WTC11 (cell line): ENCODE results near the gene PRRG2. TPM values are rescaled to one million over a fixed set of nuclear protein-coding genes. Genes with fewer than 3 reads are reported as not detected.

ENCODE experiments used
- ATAC-seq: fragments of 200-7000 bp; cut with Tn5 transposase; 2 replicates; pipeline ENCODE4 v1.10.0; 2021; ENCODE audit warnings: mild to moderate bottlenecking, moderate library complexity
- CTCF ChIA-PET: fragments of 300-600 bp; sonication (Branson Sonifier 250); formaldehyde crosslinking; loops from one replicate; lab custom pipeline; 2021; ENCODE audit warnings: antibody characterized with exemption; lab: Charles Lee
- POLR2A ChIA-PET: fragments of 350-600 bp; sonication (Branson Sonifier 250); formaldehyde crosslinking; loops from one replicate; lab custom pipeline; 2021; ENCODE audit warnings: antibody characterized with exemption; lab: Charles Lee
- DNase-seq: peaks from one replicate; pipeline ENCODE4 v3.0.0; 2021; ENCODE audit warnings: low spot score
- H3K27ac Mint-ChIP-seq: 2 replicates; pipeline ENCODE4 v1.8.0; 2021; ENCODE audit warnings: mixed read lengths
- H3K27me3 Mint-ChIP-seq: 2 replicates; pipeline ENCODE4 v1.8.0; 2021; ENCODE audit warnings: low read depth, mild to moderate bottlenecking, moderate library complexity, mixed read lengths
- H3K36me3 Mint-ChIP-seq: 2 replicates; pipeline ENCODE4 v1.8.0; 2021; ENCODE audit warnings: mixed read lengths
- H3K4me1 Mint-ChIP-seq: 2 replicates; pipeline ENCODE4 v1.8.0; 2022; ENCODE audit warnings: mixed read lengths
- H3K4me3 Mint-ChIP-seq: 2 replicates; pipeline ENCODE4 v1.8.0; 2021; ENCODE audit warnings: mild to moderate bottlenecking, moderate library complexity, mixed read lengths
- H3K9me3 Mint-ChIP-seq: 2 replicates; pipeline ENCODE4 v1.8.0; 2021; ENCODE audit warnings: mixed read lengths
- ATF1 ChIP-seq: sonication (generic); formaldehyde crosslinking; IDR thresholded peaks from 2 replicates; pipeline ENCODE4 v1.8.1; 2023; ENCODE audit warnings: mild to moderate bottlenecking, moderate library complexity, missing genetic modification reagents
- CBFB ChIP-seq: sonication (generic); formaldehyde crosslinking; IDR thresholded peaks from 2 replicates; pipeline ENCODE4 v1.8.1; 2022; ENCODE audit warnings: mild to moderate bottlenecking, low read depth, missing genetic modification reagents
- CDX4 ChIP-seq: fragments of 250-450 bp; sonication (Bioruptor Pico); IDR thresholded peaks from 2 replicates; pipeline ENCODE4 v1.9.0; 2021; ENCODE audit warnings: moderate library complexity, mild to moderate bottlenecking, inconsistent platforms, borderline replicate concordance
- CREM ChIP-seq: sonication (generic); formaldehyde crosslinking; IDR thresholded peaks from 2 replicates; pipeline ENCODE4 v1.8.1; 2022; ENCODE audit warnings: mild to moderate bottlenecking, missing genetic modification reagents, moderate library complexity
- ELF4 ChIP-seq: sonication (generic); formaldehyde crosslinking; IDR thresholded peaks from 2 replicates; pipeline ENCODE4 v1.8.1; 2022; ENCODE audit warnings: low read depth, mild to moderate bottlenecking, moderate library complexity, missing genetic modification reagents
- FOXK1 ChIP-seq: sonication (generic); formaldehyde crosslinking; IDR thresholded peaks from 2 replicates; pipeline ENCODE4 v1.8.0; 2022; ENCODE audit warnings: mild to moderate bottlenecking, moderate library complexity, missing genetic modification reagents
- FOXP1 ChIP-seq: sonication (generic); formaldehyde crosslinking; IDR thresholded peaks from 2 replicates; pipeline ENCODE4 v1.8.0; 2022; ENCODE audit warnings: missing genetic modification reagents, mild to moderate bottlenecking, moderate library complexity, borderline replicate concordance
- GABPB1 ChIP-seq: sonication (generic); formaldehyde crosslinking; IDR thresholded peaks from 2 replicates; pipeline ENCODE4 v1.8.1; 2023; ENCODE audit warnings: mild to moderate bottlenecking, missing genetic modification reagents
- GTF2I ChIP-seq: fragments of 250-450 bp; sonication (Bioruptor Pico); conservative IDR thresholded peaks from 2 replicates; pipeline ENCODE4 v1.4.0; 2021; ENCODE audit warnings: mild to moderate bottlenecking
- IRF1 ChIP-seq: sonication (generic); formaldehyde crosslinking; IDR thresholded peaks from 2 replicates; pipeline ENCODE4 v1.8.0; 2023; ENCODE audit warnings: missing genetic modification reagents
- NFATC4 ChIP-seq: fragments of 250-450 bp; sonication (Bioruptor Pico); IDR thresholded peaks from 2 replicates; pipeline ENCODE4 v1.9.0; 2021; ENCODE audit warnings: mild to moderate bottlenecking
- NR3C1 ChIP-seq: sonication (generic); formaldehyde crosslinking; conservative IDR thresholded peaks from 2 replicates; pipeline ENCODE4 v1.8.1; 2023; ENCODE audit warnings: low read depth, mild to moderate bottlenecking, missing genetic modification reagents
- OVOL2 ChIP-seq: fragments of 250-450 bp; sonication (Bioruptor Pico); IDR thresholded peaks from 2 replicates; pipeline ENCODE4 v1.9.0; 2021; ENCODE audit warnings: mild to moderate bottlenecking, borderline replicate concordance
- PRDM15 ChIP-seq: sonication (generic); formaldehyde crosslinking; IDR thresholded peaks from 2 replicates; pipeline ENCODE4 v1.8.0; 2022; ENCODE audit warnings: missing genetic modification reagents
- RELA ChIP-seq: sonication (generic); formaldehyde crosslinking; IDR thresholded peaks from 2 replicates; pipeline ENCODE4 v1.8.1; 2022; ENCODE audit warnings: missing genetic modification reagents, mild to moderate bottlenecking, borderline replicate concordance
- RORB ChIP-seq: fragments of 250-450 bp; sonication (Bioruptor Pico); IDR thresholded peaks from 2 replicates; pipeline ENCODE4 v1.9.0; 2021; ENCODE audit warnings: mild to moderate bottlenecking
- TP53 ChIP-seq: sonication (generic); formaldehyde crosslinking; IDR thresholded peaks from 2 replicates; pipeline ENCODE4 v1.8.1; 2023; ENCODE audit warnings: mild to moderate bottlenecking, missing genetic modification reagents
- ZNF219 ChIP-seq: sonication (generic); formaldehyde crosslinking; IDR thresholded peaks from 2 replicates; pipeline ENCODE4 v1.8.0; 2023; ENCODE audit warnings: missing genetic modification reagents, mild to moderate bottlenecking, borderline replicate concordance
- ZNF396 ChIP-seq: fragments of 250-450 bp; sonication (Bioruptor Pico); IDR thresholded peaks from 2 replicates; pipeline ENCODE4 v1.8.0; 2021; ENCODE audit warnings: mild to moderate bottlenecking, moderate library complexity, borderline replicate concordance
- total RNA-seq: library from RNA; stranded (reverse); gene quantifications from 3 replicates; pipeline ENCODE4 v1.2.3, GENCODE V29; 2021
- TF ChIP-seq, protein P1 (sequence below): sonication (generic); formaldehyde crosslinking; IDR thresholded peaks from 2 replicates; pipeline ENCODE4 v1.8.0; 2022; ENCODE audit warnings: mild to moderate bottlenecking, missing genetic modification reagents
- TF ChIP-seq, protein P2 (sequence below): sonication (generic); formaldehyde crosslinking; IDR thresholded peaks from 2 replicates; pipeline ENCODE4 v1.8.1; 2023; ENCODE audit warnings: mild to moderate bottlenecking, missing genetic modification reagents, moderate library complexity
- TF ChIP-seq, protein P3 (sequence below): sonication (generic); formaldehyde crosslinking; IDR thresholded peaks from 2 replicates; pipeline ENCODE4 v1.8.0; 2022; ENCODE audit warnings: mild to moderate bottlenecking, missing genetic modification reagents
- TF ChIP-seq, protein P4 (sequence below): sonication (generic); formaldehyde crosslinking; IDR thresholded peaks from 2 replicates; pipeline ENCODE4 v1.8.0; 2022; ENCODE audit warnings: mild to moderate bottlenecking, missing genetic modification reagents
- TF ChIP-seq, protein P5 (sequence below): sonication (generic); formaldehyde crosslinking; IDR thresholded peaks from 2 replicates; pipeline ENCODE4 v1.8.1; 2023; ENCODE audit warnings: mild to moderate bottlenecking, moderate library complexity, missing genetic modification reagents

Gene PRRG2
- total RNA-seq, 1 experiment from 2014 or later, result 5.9 TPM

- TF ChIP-seq, protein P1, sequence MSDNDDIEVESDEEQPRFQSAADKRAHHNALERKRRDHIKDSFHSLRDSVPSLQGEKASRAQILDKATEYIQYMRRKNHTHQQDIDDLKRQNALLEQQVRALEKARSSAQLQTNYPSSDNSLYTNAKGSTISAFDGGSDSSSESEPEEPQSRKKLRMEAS, result no peak
- TF ChIP-seq ELF4 (no peak), ZNF396 (CRISPR knock-in tag) (no peak), CDX4 (CRISPR knock-in tag) (no peak), RORB (CRISPR knock-in tag) (no peak), OVOL2 (no peak), RELA (CRISPR knock-in tag) (no peak)
- TF ChIP-seq, protein P2, sequence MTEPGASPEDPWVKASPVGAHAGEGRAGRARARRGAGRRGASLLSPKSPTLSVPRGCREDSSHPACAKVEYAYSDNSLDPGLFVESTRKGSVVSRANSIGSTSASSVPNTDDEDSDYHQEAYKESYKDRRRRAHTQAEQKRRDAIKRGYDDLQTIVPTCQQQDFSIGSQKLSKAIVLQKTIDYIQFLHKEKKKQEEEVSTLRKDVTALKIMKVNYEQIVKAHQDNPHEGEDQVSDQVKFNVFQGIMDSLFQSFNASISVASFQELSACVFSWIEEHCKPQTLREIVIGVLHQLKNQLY, result no peak
- TF ChIP-seq, protein P3, sequence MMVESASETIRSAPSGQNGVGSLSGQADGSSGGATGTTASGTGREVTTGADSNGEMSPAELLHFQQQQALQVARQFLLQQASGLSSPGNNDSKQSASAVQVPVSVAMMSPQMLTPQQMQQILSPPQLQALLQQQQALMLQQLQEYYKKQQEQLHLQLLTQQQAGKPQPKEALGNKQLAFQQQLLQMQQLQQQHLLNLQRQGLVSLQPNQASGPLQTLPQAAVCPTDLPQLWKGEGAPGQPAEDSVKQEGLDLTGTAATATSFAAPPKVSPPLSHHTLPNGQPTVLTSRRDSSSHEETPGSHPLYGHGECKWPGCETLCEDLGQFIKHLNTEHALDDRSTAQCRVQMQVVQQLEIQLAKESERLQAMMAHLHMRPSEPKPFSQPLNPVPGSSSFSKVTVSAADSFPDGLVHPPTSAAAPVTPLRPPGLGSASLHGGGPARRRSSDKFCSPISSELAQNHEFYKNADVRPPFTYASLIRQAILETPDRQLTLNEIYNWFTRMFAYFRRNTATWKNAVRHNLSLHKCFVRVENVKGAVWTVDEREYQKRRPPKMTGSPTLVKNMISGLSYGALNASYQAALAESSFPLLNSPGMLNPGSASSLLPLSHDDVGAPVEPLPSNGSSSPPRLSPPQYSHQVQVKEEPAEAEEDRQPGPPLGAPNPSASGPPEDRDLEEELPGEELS (CRISPR knock-in tag), result no peak
- TF ChIP-seq, protein P4, sequence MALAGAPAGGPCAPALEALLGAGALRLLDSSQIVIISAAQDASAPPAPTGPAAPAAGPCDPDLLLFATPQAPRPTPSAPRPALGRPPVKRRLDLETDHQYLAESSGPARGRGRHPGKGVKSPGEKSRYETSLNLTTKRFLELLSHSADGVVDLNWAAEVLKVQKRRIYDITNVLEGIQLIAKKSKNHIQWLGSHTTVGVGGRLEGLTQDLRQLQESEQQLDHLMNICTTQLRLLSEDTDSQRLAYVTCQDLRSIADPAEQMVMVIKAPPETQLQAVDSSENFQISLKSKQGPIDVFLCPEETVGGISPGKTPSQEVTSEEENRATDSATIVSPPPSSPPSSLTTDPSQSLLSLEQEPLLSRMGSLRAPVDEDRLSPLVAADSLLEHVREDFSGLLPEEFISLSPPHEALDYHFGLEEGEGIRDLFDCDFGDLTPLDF (CRISPR knock-in tag), result no peak
- peak overlapping the region; percentile 80 for H3K27ac Mint-ChIP-seq
- ChIA-PET POLR2A (no interaction called here), CTCF (no interaction called here)
- H3K36me3 Mint-ChIP-seq, result peaks cover 63% of the 10 kb centered on the region
- no peaks in the 10 kb centered on the region for H3K4me1 Mint-ChIP-seq
- no peaks in the 10 kb centered on the region for H3K27me3 Mint-ChIP-seq
- DNase-seq, result no peak
- no peaks in the 10 kb centered on the region for H3K9me3 Mint-ChIP-seq
- H3K4me3 Mint-ChIP-seq, result no peak overlapping the region
- no peak for ATAC-seq
Observed at GRCh38 chr19:49614096-49614833, 33.1 kb downstream of the PRRG2 start.

GRCh38 chr19:49615861-49616260 lies 34.7 kb downstream of the PRRG2 start:
- CTCF ChIA-PET, result interaction anchor here (1.1 kb wide), 1 partner anchor 45 kb away, joined by 4 read pairs; no protein-coding TSS in a partner anchor
- ATAC-seq (no peak), DNase-seq (no peak)
- Mint-ChIP-seq H3K4me3 (no peak overlapping the region), H3K4me1 (no peaks in the 10 kb centered on the region), H3K9me3 (no peaks in the 10 kb centered on the region), H3K36me3 (peaks cover 57% of the 10 kb centered on the region), H3K27me3 (no peaks in the 10 kb centered on the region), H3K27ac (no peak overlapping the region)
- POLR2A ChIA-PET, result no interaction called here
- no peak for TF ChIP-seq TP53 (CRISPR knock-in tag)
- TF ChIP-seq NFATC4 (CRISPR knock-in tag), result no peak
- TF ChIP-seq ATF1 (CRISPR knock-in tag), result no peak
- no peak for TF ChIP-seq NR3C1 (CRISPR knock-in tag)
- no peak for TF ChIP-seq FOXP1 (CRISPR knock-in tag)
- no peak for TF ChIP-seq IRF1 (CRISPR knock-in tag)
- TF ChIP-seq CBFB (CRISPR knock-in tag), result no peak
- no peak for TF ChIP-seq PRDM15 (CRISPR knock-in tag)
- TF ChIP-seq CREM (CRISPR knock-in tag), result no peak
- TF ChIP-seq ZNF219, result no peak
- no peak for TF ChIP-seq RELA (CRISPR knock-in tag)
- TF ChIP-seq, protein P1, result no peak
- TF ChIP-seq GABPB1, result no peak
- TF ChIP-seq, protein P5, sequence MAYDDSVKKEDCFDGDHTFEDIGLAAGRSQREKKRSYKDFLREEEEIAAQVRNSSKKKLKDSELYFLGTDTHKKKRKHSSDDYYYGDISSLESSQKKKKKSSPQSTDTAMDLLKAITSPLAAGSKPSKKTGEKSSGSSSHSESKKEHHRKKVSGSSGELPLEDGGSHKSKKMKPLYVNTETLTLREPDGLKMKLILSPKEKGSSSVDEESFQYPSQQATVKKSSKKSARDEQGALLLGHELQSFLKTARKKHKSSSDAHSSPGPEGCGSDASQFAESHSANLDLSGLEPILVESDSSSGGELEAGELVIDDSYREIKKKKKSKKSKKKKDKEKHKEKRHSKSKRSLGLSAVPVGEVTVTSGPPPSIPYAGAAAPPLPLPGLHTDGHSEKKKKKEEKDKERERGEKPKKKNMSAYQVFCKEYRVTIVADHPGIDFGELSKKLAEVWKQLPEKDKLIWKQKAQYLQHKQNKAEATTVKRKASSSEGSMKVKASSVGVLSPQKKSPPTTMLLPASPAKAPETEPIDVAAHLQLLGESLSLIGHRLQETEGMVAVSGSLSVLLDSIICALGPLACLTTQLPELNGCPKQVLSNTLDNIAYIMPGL (CRISPR knock-in tag), result no peak
- TF ChIP-seq GTF2I (CRISPR knock-in tag), result no peak
- no peak for TF ChIP-seq FOXK1
